Measurements from ENCODE around the gene DOK6.

DNA sequence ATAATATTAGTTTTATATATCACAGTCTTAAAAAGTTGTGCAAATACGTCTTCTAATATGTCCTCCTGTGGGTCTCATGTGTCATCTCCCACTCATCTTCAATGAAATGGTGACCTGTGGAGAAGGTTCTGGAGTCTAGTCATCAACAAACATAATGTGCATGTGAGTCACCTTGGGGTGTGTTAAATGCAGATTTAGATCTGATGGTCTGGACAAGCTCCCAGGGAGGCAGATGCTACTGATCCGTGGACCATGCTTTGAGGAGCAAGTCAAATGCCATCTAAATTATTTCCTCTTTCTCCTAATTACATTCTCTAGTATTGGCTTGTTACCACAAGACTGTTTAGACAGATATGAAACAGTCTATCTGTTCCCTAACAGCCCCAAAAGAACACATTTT, 336.0 kb downstream of the DOK6 start:
- TF ChIP-seq, protein P1, sequence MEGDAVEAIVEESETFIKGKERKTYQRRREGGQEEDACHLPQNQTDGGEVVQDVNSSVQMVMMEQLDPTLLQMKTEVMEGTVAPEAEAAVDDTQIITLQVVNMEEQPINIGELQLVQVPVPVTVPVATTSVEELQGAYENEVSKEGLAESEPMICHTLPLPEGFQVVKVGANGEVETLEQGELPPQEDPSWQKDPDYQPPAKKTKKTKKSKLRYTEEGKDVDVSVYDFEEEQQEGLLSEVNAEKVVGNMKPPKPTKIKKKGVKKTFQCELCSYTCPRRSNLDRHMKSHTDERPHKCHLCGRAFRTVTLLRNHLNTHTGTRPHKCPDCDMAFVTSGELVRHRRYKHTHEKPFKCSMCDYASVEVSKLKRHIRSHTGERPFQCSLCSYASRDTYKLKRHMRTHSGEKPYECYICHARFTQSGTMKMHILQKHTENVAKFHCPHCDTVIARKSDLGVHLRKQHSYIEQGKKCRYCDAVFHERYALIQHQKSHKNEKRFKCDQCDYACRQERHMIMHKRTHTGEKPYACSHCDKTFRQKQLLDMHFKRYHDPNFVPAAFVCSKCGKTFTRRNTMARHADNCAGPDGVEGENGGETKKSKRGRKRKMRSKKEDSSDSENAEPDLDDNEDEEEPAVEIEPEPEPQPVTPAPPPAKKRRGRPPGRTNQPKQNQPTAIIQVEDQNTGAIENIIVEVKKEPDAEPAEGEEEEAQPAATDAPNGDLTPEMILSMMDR (conservative IDR thresholded peaks at IDR 0.05), result no peak
- no peak for TF ChIP-seq ZFX (IDR thresholded peaks at IDR 0.05)
